ENCODE results near the gene NUDCD3.
A peak's percentile ranks its signal among the peaks of the same experiment; 100 is the strongest.
"Not testable (repeated sequence)": the region's sequence is repeated elsewhere in the genome, so short reads cannot be mapped to it uniquely, and the experiment has no call there.

NUDCD3 gene

DNA sequence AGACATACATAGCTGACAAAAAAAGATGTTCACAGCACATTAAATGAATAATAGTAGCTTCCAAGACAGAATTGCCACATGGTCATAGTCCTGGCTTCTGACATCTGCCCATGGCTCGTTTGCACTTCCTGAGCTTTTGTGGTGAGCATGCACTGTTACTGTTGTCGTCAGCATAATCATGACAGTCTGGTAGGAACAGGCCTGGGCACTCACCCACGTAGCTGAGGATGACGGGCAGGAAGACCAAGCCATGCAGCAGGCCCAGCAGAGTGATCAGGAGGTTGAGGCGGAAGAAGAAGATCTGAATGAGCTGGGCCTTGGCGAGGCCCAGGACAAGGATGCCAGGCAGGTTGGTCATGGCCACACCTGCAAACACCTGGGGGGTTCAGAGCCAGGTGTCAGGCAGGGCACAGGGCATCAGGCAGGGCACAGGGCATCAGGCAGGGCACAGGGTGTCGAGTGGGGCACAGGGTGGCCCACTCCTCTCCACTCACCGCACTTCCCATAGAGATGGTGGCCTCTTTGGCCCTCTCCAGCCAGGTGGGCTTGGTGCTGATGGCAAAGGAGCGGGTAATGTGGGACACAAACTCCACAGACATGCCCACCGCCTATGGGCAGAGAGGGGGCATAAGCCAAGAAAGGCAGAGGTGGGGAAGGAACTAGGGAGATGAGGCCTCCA, 25.3 kb upstream of the NUDCD3 start:
- DNase-seq = no peak

GRCh38 chr7:44512736-44513135, 22.3 kb upstream of the NUDCD3 start:
- DNase-seq = no peak

DNA sequence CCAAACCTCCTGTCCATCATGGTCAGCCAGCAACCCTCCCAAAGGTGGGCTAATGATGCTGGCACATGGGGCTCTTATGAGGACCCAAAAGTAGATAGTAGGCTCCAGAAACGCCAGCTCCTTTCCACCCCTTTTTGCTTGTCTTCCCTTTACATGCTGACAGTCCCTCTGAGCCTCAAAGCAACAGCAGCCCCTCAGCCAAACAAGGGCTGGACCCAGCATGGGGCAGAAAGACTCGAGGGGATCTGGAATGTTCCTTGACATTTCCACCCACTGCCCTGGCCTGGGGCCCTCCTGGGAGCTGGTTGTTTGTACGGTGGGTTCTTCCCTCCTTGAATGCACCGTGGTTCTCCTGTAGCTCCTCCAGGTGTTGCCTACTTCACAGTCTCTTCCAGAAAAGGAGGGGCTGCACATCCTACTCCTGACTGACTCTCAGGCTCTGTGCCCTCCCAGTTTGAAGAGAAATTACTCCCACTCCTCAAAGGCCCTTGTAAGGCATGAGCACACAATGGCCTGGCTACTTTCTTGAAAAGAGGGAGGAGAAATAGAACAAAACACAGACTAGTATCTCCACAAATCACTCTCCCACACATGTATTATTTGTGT, 21.5 kb upstream of the NUDCD3 start:
- DNase-seq = no peak

DNA sequence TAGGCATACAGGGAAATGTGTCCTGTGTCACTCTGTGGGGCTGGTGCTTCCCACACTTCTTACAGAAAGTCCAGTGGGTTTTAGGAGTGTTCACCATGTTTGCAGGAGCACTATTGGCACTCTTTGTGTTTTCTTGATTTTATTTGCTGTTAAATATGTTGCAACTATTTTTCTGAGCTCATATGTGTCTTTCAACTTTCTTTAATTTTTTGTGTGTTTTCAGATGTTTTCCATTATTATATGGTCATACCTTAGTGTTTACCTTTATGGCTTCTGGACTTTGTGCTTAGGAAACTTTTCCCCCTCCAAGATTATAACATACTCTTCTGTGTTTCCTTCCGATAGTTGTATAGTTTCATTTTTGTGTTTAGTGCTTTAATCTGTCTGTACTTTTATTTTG, 20.8 kb upstream of the NUDCD3 start:
- DNase-seq = no peak

GRCh38 chr7:44508328-44509030, 18.0 kb upstream of the NUDCD3 start:
- DNase-seq = no peak

DNA sequence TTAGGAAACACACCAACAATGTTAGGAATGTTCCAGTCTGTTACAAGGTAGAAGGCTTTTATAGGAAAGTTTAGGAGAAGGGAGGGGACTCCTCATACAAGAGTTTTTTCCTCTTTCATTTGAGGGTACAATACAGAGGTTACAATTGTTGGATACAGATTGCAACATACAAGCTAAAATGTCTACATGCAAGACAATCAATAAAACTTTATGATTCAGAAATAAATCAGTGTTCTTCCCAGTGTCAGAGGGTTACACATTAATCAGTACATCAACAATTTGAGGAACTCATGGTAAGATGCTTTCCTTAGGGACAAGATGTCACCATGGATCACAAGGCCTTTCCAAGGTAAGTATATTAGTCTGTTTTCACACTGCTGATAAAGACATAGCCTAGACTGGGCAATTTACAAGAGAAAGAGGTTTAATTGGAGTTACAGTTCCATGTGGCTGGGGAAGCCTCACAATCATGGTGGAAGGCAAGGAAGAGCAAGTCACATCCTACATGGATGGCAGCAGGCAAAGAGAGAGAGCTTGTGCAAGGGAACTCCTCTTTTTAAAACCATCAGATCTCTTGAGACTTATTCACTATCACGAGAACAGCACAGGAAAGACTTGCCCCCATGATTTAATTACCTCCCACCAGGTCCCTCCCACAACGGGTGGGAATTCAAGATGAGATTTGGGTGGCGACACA, 16.3 kb upstream of the NUDCD3 start:
- DNase-seq = not testable (repeated sequence)

DNA sequence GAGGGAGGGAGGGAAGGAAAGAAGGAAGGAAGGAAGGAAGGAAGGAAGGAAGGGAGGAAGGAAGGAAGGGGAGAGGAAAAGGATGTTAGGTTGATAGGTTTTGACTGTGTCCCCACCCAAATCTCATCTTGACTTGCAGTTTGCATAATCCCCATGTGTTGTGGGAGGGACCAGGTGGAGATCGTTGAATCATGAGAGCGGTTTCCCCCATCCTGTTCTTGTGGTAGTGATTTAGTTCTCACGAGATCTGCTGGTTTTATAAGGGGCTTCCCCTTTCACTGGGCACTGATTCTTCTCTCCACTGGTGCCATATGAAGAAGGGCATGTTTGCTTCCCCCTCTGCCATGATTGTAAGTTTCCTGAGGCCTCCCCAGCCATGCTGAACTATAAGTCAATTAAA, 15.1 kb upstream of the NUDCD3 start:
- DNase-seq = no peak

- DNase-seq = no peak
These were observed 7.9 kb upstream of the NUDCD3 start for GRCh38 chr7:44498230-44498954.

DNA sequence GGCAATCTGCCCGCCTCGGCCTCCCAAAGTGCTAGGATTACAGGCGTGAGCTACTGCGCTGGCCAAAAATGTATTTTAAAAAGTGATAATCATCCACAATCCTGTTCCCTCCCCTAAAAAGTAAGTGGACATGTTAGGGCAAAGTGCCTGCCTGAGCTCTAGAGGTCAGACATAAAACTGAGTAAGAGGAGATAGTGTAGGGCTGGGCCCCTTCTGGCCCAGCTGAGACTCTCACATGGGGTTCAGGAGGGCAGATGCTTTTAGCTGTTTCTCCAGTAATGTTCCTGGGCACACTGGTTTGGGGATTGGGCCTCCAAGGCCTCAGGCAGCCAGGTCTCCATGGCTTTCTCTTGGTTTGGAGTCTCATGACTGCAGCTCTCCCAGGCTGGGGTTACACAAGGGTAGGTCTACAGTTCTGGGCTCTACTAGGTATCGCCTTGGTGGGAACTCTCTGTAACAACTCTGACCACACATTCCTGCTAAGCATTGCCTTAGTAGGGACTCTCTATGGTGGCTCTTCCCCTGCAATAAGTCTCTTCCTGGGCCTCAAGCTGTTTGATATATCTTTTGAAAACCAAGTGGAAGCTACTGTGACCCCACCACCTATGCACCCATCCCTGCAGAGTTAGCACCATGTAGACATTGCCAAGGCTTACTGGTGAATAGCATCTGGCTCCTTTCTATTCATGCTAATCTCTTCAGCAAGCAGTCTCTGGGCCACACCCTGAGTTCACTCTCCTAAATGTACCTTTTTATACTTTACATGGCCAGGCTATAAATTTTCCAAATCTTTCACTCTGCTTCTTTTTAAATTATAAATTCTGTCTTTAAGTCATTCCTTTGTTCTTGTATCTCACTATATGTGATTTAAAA, 6.9 kb upstream of the NUDCD3 start:
- DNase-seq = no peak

- no peak for DNase-seq
These were observed 5.9 kb upstream of the NUDCD3 start for GRCh38 chr7:44496385-44496784.

- no peak for DNase-seq
These were observed 4.5 kb upstream of the NUDCD3 start for GRCh38 chr7:44494960-44495359.

- DNase-seq = no peak
These were observed 771 bp upstream of the NUDCD3 start for GRCh38 chr7:44491229-44491628.

- peak; percentile 56 for DNase-seq
These were observed 505 bp downstream of the NUDCD3 start for GRCh38 chr7:44489955-44490350.

- no peak for DNase-seq
These were observed 1.5 kb downstream of the NUDCD3 start for GRCh38 chr7:44488955-44489354.

- DNase-seq = no peak
These were observed 3.8 kb downstream of the NUDCD3 start for GRCh38 chr7:44486693-44487092.

DNA sequence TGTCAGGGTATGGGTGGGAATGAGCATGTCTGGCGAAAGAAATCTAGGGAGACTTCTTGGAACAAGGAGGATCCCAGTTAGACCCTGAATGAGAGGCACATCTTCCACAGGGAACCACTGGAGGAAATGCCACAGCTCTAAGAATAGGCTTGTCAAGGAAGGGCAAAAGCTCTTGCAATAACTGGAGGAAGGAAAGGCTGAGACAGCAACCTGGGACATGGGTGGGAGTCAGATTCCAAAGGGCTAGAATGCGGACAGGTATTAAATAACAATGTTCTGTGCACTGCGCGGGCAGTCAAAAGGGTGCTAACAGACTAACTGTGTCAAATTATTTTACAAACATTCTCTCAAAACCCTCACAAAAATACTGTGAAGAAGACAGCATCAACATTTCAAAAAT, 4.5 kb downstream of the NUDCD3 start:
- no peak for DNase-seq

DNA sequence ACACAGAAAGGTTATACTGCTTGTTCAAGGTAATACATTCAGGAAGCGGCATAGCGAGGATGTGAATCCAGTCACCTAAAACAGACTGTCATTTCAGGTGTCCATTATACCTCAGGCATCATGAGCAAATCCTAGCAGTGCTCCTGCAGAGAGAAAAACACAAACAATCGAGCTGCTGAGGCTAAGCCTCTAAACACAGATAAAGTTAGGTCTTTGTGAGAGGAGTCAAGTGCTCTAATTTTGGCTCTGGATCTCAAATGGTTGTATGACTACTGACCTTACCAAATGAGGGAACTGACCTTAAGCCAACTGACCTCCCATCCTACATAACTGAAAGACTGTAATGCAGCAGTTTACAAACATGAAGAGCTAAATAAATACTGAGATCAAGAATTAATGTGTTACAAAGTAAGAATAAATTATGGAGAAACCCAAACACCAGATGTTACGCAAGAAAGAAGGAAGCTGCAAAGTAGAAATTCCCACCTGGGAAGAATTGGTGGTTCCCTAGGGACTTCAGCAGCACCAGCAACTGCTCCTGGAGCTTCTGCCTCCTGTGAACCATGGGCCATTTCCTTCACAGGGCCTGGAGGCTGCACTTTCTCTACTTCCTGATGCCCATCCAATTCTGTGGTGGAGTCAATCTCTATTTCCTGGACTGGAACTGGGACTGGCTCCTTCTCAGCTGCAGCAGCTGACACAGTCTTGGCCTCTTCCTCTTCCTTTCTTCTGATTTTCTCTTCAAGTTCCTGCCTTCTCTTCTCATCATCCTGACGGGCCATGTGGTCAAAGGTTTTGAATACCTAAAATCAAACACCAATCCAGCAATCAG, 5.8 kb downstream of the NUDCD3 start:
- no peak for DNase-seq

GRCh38 chr7:44482502-44483485, 7.7 kb downstream of the NUDCD3 start:
- DNase-seq = no peak

DNA sequence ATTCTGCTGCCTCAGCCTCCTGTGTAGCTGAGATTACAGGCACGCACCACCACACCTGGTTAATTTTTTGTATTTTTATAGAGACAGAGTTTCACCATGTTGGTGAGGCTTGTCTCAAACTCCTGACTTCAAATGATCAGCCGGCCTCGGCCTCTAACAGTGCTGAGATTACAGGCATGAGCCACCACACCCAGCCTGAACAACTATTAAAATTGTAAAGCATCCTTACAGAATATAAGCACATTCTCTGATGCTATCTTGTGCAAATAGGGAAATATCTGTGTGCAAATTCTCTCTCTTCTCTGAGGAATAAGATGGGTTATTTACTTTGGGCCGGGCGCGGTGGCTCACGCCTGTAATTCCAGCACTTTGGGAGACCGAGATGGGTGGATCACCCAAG, 12.5 kb downstream of the NUDCD3 start:
- no peak for DNase-seq

All from DMS 273 treated with DMSO at 0.1 percent for 48 hours (cell line).